Adrenal gland (tissue), 12 donors: Measurements from ENCODE around the gene NOS1. TPM values are rescaled to one million over a fixed set of nuclear protein-coding genes. Genes with fewer than 3 reads are reported as not detected.
"Not testable (repeated sequence)": the region's sequence is repeated elsewhere in the genome, so short reads cannot be mapped to it uniquely, and the experiment has no call there.

Source experiments
- DNase-seq, 7 donors: peaks; one replicate each; pipeline ENCODE4 v3.0.0-alpha.2; 2019 to 2020
- H3K27ac ChIP-seq, 5 donors: fragments of 200-600 bp; sonication (generic) in 4 of 5; 1 replicate in 3 of 5; 2 replicates in 2 of 5; pipeline versions ENCODE4 v1.5.1 to v1.8.0; 2016 to 2020; ENCODE audit warnings: mild to moderate bottlenecking in 1 of 5
- H3K27me3 ChIP-seq: fragments of 200-600 bp; 2 replicates; pipeline ENCODE4 v1.8.0; 2021
- H3K36me3 ChIP-seq, 2 donors: fragments of 200-600 bp; replicated peaks in 1 of 2; 1 replicate in 1 of 2; 2 replicates in 1 of 2; pipeline versions ENCODE4 v1.5.1 to v1.8.0; 2018 to 2022
- H3K4me1 ChIP-seq, 2 donors: fragments of 200-600 bp; replicated peaks in 1 of 2; 1 replicate in 1 of 2; 2 replicates in 1 of 2; pipeline versions ENCODE4 v1.5.1 to v1.8.0; 2018 to 2021
- H3K4me3 ChIP-seq, 4 donors: fragments of 200-600 bp; sonication (generic) in 3 of 4; one replicate each; pipeline ENCODE4 v1.5.1; 2016 to 2018
- H3K9me3 ChIP-seq, 3 donors: fragments of 200-600 bp; sonication (generic) in 1 of 3; replicated peaks in 1 of 3; 1 replicate in 2 of 3; 2 replicates in 1 of 3; pipeline versions ENCODE4 v1.5.1 to v1.8.0; 2016 to 2021
- POLR2A ChIP-seq, 2 donors: fragments of 450-650 bp; IDR thresholded peaks; one replicate each; pipeline ENCODE4 v1.6.1; 2017; ENCODE audit warnings: antibody characterized with exemption in 2 of 2, mild to moderate bottlenecking in 2 of 2, moderate library complexity in 1 of 2
- WGBS, 4 donors: extraction: QIAGEN DNeasy Blood & Tissue Kit in 2 of 4; methylation state at CpG; one replicate each; pipeline versions ENCODE4 v1.1.5 to v1.1.7; 2013 to 2017; 5-methylcytosine and 5-hydroxymethylcytosine counted together
- intact Hi-C, 2 donors: fragments of 100-400 bp; cut with DNase I; formaldehyde crosslinking; loops; one replicate each; pipeline versions ENCODE4 v1.14.1 to v1.15.0; 2022 to 2023
- polyA plus RNA-seq, 3 donors: library from polyadenylated mRNA; stranded (reverse); fragments of 200-250 nt in 2 of 3; fragments of 350-450 nt in 1 of 3; fragmentation: Illumina TruSeq in 1 of 3; extraction: RNeasy Lipid Tissue Mini Kit (QIAGEN cat#74804) in 1 of 3; gene quantifications; one replicate each; pipeline ENCODE4 v1.2.3, GENCODE V29; 2013 to 2014
- total RNA-seq, 9 donors: library from RNA; depleted of rRNA in 4 of 9; stranded (reverse); fragments of >200 nt in 4 of 9; fragments of 120-200 nt in 1 of 9; fragmentation: NEBNext Ultra II Directional in 1 of 9; extraction: Animal tissue kit (Norgen Biotek cat#: 25700) in 1 of 9; gene quantifications; one replicate each; pipeline versions ENCODE4 v1.1.0 to v1.2.4, GENCODE V29; 2013 to 2023
- TF ChIP-seq, protein P1 (sequence below), 6 experiments: fragments of 450-650 bp in 4 of 6; fragments of 200-600 bp in 2 of 6; sonication (generic) in 1 of 6; IDR thresholded peaks; 1 replicate in 5 of 6; 2 replicates in 1 of 6; pipeline versions ENCODE4 v1.5.1 to v1.8.0; 2016 to 2021; ENCODE audit warnings: antibody characterized with exemption in 6 of 6, mild to moderate bottlenecking in 2 of 6, moderate library complexity in 1 of 6
- donor health status: healthy with polysubstance abuse.
- donor health status: Bipolar disorder and iron deficiency.
- donor health status: DM: yes; HTN: yes; CAD: no.
- donor health status: DM: no; HTN: no; CAD: no.
- donor health status: DM: no; HTN: no; CAD: no.
- donor health status: DM: yes; HTN: yes; CAD: no.

NOS1 gene
- total and polyA plus RNA-seq, 12 donors: under 0.01 to 0.26 (median 0.07) TPM; not detected in 2

DNA sequence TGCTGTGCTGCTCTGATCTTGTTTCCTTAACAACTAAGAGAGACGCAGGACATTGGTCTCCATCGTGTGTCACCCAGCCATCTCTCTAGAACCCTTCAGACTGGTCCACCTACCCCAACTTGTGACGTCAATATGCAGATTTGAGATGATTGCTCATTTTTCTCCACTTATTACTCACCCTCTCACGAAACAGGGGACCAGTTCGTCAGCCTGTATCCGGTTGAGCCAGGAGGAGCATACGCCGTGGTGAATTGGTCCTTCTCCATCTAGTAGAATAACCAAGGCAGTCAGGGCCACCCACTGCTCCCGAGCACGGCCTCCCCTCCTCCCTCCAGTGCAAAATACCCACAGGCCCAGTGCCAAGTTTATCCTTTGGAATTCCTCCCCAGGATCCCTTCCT lies 134.9 kb downstream of the NOS1 start:
- intact Hi-C loops: no loop called here
- H3K9me3 ChIP-seq: no peaks in the 10 kb centered on the region
- no peaks in the 10 kb centered on the region for H3K36me3 ChIP-seq
- no peak overlapping the region for H3K4me3 ChIP-seq
- TF ChIP-seq, protein P1, sequence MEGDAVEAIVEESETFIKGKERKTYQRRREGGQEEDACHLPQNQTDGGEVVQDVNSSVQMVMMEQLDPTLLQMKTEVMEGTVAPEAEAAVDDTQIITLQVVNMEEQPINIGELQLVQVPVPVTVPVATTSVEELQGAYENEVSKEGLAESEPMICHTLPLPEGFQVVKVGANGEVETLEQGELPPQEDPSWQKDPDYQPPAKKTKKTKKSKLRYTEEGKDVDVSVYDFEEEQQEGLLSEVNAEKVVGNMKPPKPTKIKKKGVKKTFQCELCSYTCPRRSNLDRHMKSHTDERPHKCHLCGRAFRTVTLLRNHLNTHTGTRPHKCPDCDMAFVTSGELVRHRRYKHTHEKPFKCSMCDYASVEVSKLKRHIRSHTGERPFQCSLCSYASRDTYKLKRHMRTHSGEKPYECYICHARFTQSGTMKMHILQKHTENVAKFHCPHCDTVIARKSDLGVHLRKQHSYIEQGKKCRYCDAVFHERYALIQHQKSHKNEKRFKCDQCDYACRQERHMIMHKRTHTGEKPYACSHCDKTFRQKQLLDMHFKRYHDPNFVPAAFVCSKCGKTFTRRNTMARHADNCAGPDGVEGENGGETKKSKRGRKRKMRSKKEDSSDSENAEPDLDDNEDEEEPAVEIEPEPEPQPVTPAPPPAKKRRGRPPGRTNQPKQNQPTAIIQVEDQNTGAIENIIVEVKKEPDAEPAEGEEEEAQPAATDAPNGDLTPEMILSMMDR (IDR thresholded peaks at IDR 0.05): no peak
- TF ChIP-seq POLR2A (IDR thresholded peaks at IDR 0.05): no peak
- WGBS, 4 donors: 73 to 80% (median 76%) methylated on average over 10 of the region's 10 CpGs
- no peak for DNase-seq
- H3K27me3 ChIP-seq: peaks cover 2% of the 10 kb centered on the region
- H3K27ac ChIP-seq: no peak overlapping the region
- H3K4me1 ChIP-seq: no peaks in the 10 kb centered on the region

DNA sequence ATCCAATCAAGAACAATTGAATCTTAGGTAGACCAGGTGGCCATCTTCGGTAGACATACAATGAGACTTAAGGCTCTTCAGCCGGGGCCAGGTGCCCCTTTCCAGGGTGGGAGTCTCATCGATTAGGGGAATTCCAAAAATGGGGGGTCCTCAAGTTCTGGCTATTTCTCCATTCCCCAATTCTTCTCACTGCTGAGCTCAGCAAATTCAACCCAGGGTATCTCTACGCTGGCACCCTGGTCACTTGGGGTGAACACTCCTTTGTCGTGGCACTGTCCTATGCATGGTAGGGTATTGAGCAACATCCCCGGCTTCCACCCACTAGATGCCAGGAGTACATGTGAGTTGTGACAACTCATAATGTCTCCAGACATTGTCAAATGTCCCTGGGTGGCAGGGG lies 136.2 kb downstream of the NOS1 start:
- H3K4me1 ChIP-seq: no peaks in the 10 kb centered on the region
- 73 to 91% (median 85%) methylated on average over 3 to 6 of the region's 6 CpGs for WGBS, 4 donors
- no peaks in the 10 kb centered on the region for H3K9me3 ChIP-seq
- TF ChIP-seq, protein P1 (IDR thresholded peaks at IDR 0.05): no peak
- TF ChIP-seq POLR2A (IDR thresholded peaks at IDR 0.05): no peak
- H3K27me3 ChIP-seq: peaks cover 6% of the 10 kb centered on the region
- H3K36me3 ChIP-seq: no peaks in the 10 kb centered on the region
- intact Hi-C loops: no loop called here
- no peak overlapping the region for H3K4me3 ChIP-seq
- DNase-seq: no peak
- no peak overlapping the region for H3K27ac ChIP-seq

DNA sequence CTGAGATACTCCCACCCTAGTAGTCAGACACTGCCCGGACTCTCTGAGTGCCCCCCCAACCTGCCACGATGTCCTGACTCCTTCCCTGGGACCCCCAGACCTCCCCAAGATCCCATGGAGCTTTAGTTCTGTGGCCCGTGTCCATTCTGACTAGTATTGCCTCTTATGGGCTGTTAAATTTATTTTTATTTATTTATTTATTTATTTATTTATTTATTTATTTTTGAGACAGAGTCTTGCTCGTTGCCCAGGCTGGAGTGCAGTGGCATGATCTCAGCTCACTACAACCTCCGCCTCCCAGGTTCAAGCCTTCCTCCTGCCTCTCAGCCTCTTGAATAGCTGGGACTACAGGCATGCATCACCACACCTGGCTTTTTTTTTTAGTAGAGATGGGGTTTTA lies 140.5 kb downstream of the NOS1 start:
- H3K36me3 ChIP-seq, H3K4me1 ChIP-seq, DNase-seq, H3K27ac ChIP-seq, H3K4me3 ChIP-seq, intact Hi-C loops, H3K9me3 ChIP-seq: not testable (repeated sequence)
- H3K27me3 ChIP-seq: peaks cover 16% of the 10 kb centered on the region
- WGBS, 4 donors: 59 to 80% (median 64%) methylated on average over 5 of the region's 5 CpGs

DNA sequence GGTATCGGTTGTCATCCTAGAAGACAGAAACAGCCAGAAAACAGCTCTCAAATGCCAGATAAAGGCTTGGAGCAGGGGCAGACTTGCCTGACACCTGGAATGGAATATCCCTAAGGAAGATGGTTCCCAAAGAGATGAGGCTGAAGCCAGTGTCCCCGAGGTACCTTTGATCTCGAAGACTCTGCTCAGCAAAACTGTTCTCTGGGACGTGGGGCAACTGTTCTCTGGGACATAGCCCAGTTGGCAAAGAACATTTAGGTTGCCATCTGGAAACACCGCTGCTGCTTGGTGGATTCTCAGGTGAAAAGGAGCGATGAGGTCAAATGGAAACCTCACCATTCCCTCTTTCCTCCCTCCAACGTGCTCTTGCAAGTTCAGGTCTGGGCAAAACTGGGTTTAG lies 143.3 kb downstream of the NOS1 start:
- Histone ChIP-seq H3K4me1 (no peaks in the 10 kb centered on the region), H3K9me3 (no peaks in the 10 kb centered on the region), H3K27ac (no peak overlapping the region), H3K27me3 (peaks cover 16% of the 10 kb centered on the region), H3K4me3 (no peak overlapping the region), H3K36me3 (no peaks in the 10 kb centered on the region)
- TF ChIP-seq, protein P1 (IDR thresholded peaks at IDR 0.05): no peak
- no peak for TF ChIP-seq POLR2A (IDR thresholded peaks at IDR 0.05)
- intact Hi-C loops: loop anchor here in 1 of 2 donors (10.0 kb wide), 2 partner anchors 147 to 367 kb away; partner anchors contain the start of gene NOS1
- WGBS, 4 donors: 56 to 73% (median 69%) methylated on average over 7 of the region's 7 CpGs
- no peak for DNase-seq

DNA sequence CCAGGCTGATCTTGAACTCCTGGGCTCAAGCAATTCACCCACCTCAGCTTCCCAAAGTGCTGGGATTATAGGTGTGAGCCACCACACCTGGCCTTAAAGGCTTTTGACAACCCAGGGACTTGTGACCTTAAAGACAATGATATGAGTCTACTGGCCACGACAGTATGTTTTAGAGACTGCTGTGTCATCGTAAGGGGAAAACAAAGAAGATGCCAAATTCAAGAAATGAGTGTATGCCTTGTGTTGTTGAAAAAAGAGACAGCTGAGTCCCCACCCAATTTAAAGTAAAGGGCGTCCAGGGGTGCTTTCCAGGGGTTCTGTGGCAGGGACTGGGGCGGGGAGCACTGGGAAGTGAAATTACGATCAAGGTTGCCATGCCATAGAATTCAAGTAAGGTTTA lies 144.7 kb downstream of the NOS1 start:
- intact Hi-C loops: loop anchor here in 1 of 2 donors (10.0 kb wide), 2 partner anchors 148 to 368 kb away; partner anchors contain the start of gene NOS1
- 59 to 71% (median 69%) methylated on average over 5 of the region's 5 CpGs for WGBS, 4 donors
- DNase-seq: no peak
- no peaks in the 10 kb centered on the region for H3K9me3 ChIP-seq
- no peaks in the 10 kb centered on the region for H3K4me1 ChIP-seq
- no peak overlapping the region for H3K27ac ChIP-seq
- H3K36me3 ChIP-seq: no peaks in the 10 kb centered on the region
- H3K27me3 ChIP-seq: peaks cover 16% of the 10 kb centered on the region
- TF ChIP-seq, protein P1 (IDR thresholded peaks at IDR 0.05): no peak
- TF ChIP-seq POLR2A (IDR thresholded peaks at IDR 0.05): no peak
- no peak overlapping the region for H3K4me3 ChIP-seq
